ENCODE results near the gene BEGAIN.

The BEGAIN gene

GRCh38 chr14:100599981-100600380 is 12.8 kb upstream of the BEGAIN start:
- DNase-seq, result no peak

- no peak for DNase-seq
Observed at GRCh38 chr14:100594625-100594951, 7.4 kb upstream of the BEGAIN start.

- no peak for DNase-seq
Observed at GRCh38 chr14:100593751-100594624, 6.8 kb upstream of the BEGAIN start.

GRCh38 chr14:100592972-100593371 is 5.8 kb upstream of the BEGAIN start:
- no peak for DNase-seq

- no peak for DNase-seq
Observed at GRCh38 chr14:100592461-100592891, 5.3 kb upstream of the BEGAIN start.

- no peak for DNase-seq
Observed at GRCh38 chr14:100591453-100592371, 4.5 kb upstream of the BEGAIN start.

GRCh38 chr14:100590726-100591452 is 3.7 kb upstream of the BEGAIN start:
- no peak for DNase-seq

GRCh38 chr14:100589760-100590469 is 2.7 kb upstream of the BEGAIN start:
- no peak for DNase-seq

GRCh38 chr14:100589071-100589759 is 2.0 kb upstream of the BEGAIN start:
- no peak for DNase-seq

GRCh38 chr14:100588671-100589070 is 1.5 kb upstream of the BEGAIN start:
- no peak for DNase-seq

- DNase-seq, result no peak
Observed at GRCh38 chr14:100587763-100588411, 670 bp upstream of the BEGAIN start.

GRCh38 chr14:100586403-100587085 is 673 bp downstream of the BEGAIN start:
- no peak for DNase-seq

- DNase-seq, result no peak
Observed at GRCh38 chr14:100586153-100586402, 1.1 kb downstream of the BEGAIN start.

GRCh38 chr14:100585448-100586152 is 1.6 kb downstream of the BEGAIN start:
- peak in 1 of 2 donors; percentile 34 for DNase-seq

- no peak for DNase-seq
Observed at GRCh38 chr14:100584056-100585031, 2.9 kb downstream of the BEGAIN start.

- no peak for DNase-seq
Observed at GRCh38 chr14:100583245-100583644, 4.0 kb downstream of the BEGAIN start.

- no peak for DNase-seq
Observed at GRCh38 chr14:100582496-100583165, 4.6 kb downstream of the BEGAIN start.
